Thoracic aorta (tissue), 2 donors: ENCODE measurements around the gene SLC25A12. TPM values are rescaled to one million over a fixed set of nuclear protein-coding genes. Genes with fewer than 3 reads are reported as not detected.

Experiments used
- ATAC-seq: fragments of 150-250 bp; one replicate; pipeline ENCODE4 v1.8.0; 2017; ENCODE audit warnings: low read depth; ENCODE audit not compliant: insufficient number of reproducible peaks, low FRiP score
- DNase-seq: peaks from one replicate; pipeline ENCODE4 v3.0.0-alpha.2; 2020; ENCODE audit warnings: low spot score
- H3K27ac ChIP-seq, 2 donors: fragments of 200-600 bp; sonication (generic); 1 replicate in 1 of 2; 2 replicates in 1 of 2; pipeline ENCODE4 v1.5.1; 2016; ENCODE audit warnings: mild to moderate bottlenecking in 2 of 2, moderate library complexity in 2 of 2
- H3K27me3 ChIP-seq: fragments of 200-600 bp; sonication (generic); replicated peaks from 2 replicates; pipeline ENCODE4 v1.6.0; 2016; ENCODE audit warnings: mild to moderate bottlenecking; ENCODE audit not compliant: insufficient read depth
- H3K36me3 ChIP-seq: fragments of 200-600 bp; sonication (generic); one replicate; pipeline ENCODE4 v1.5.1; 2016
- H3K4me1 ChIP-seq, 2 donors: fragments of 200-600 bp; sonication (generic); 1 replicate in 1 of 2; 2 replicates in 1 of 2; pipeline versions ENCODE4 v1.5.1 to v1.6.0; 2016; ENCODE audit warnings: low read depth in 2 of 2, mild to moderate bottlenecking in 1 of 2; ENCODE audit not compliant: control insufficient read depth in 1 of 2
- H3K4me3 ChIP-seq: fragments of 200-600 bp; sonication (generic); 2 replicates; pipeline ENCODE4 v1.5.1; 2016; ENCODE audit warnings: mild to moderate bottlenecking
- H3K9me3 ChIP-seq: fragments of 200-600 bp; sonication (generic); 2 replicates; pipeline ENCODE4 v1.5.1; 2016
- total RNA-seq, 2 donors: library from RNA; depleted of rRNA; stranded (reverse); fragments of >200 nt; gene quantifications; one replicate each; pipeline versions ENCODE4 v1.1.0 to v1.2.3, GENCODE V29; 2016
- TF ChIP-seq, protein P1 (sequence below): fragments of 200-600 bp; sonication (generic); IDR thresholded peaks from one replicate; pipeline ENCODE4 v1.5.1; 2019; ENCODE audit warnings: antibody characterized with exemption

Gene SLC25A12
- total RNA-seq, 2 donors from 2014 or later: 27.2 to 39.3 TPM

DNA sequence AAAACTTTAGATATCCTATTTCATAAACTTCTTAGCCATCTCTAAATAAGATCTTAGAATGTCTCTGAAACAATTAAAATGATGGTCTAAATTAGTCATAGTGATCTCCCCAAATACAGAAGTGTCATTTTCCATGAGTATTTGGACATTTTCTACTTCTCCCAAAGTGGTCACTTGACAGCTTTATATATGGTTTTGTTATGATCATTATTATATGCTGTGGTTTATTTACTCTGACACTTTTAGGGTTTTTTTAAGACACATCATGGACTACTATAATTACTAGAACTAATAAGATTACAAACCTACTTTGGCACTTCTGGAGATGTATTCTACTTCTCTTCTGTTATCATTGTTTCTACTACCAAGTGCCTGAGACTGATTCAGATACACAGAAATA, 47.1 kb downstream of the SLC25A12 start:
- Histone ChIP-seq H3K4me1 (no peaks in the 10 kb centered on the region), H3K9me3 (no peaks in the 10 kb centered on the region), H3K27me3 (no peaks in the 10 kb centered on the region), H3K4me3 (no peak overlapping the region), H3K27ac (no peak overlapping the region), H3K36me3 (no peaks in the 10 kb centered on the region)
- ATAC-seq (no peak), DNase-seq (no peak)
- TF ChIP-seq, protein P1, sequence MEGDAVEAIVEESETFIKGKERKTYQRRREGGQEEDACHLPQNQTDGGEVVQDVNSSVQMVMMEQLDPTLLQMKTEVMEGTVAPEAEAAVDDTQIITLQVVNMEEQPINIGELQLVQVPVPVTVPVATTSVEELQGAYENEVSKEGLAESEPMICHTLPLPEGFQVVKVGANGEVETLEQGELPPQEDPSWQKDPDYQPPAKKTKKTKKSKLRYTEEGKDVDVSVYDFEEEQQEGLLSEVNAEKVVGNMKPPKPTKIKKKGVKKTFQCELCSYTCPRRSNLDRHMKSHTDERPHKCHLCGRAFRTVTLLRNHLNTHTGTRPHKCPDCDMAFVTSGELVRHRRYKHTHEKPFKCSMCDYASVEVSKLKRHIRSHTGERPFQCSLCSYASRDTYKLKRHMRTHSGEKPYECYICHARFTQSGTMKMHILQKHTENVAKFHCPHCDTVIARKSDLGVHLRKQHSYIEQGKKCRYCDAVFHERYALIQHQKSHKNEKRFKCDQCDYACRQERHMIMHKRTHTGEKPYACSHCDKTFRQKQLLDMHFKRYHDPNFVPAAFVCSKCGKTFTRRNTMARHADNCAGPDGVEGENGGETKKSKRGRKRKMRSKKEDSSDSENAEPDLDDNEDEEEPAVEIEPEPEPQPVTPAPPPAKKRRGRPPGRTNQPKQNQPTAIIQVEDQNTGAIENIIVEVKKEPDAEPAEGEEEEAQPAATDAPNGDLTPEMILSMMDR: no peak

DNA sequence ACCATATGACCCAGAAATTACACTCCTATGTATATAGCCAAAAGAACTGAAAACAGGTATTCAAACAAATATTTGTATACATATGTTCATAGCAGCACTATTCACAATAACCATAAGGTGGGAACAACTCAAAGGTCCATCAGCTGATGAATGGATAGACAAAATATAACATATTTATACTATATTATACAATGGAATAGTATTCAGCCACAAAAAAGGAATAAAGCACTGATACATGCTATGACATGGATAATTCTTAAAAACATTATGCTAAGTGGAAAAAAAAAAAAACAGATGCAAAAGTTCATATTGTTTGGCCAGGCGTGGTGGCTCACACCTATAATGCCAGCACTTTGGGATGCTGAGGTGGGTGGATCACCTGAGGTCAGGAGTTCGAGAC, 52.0 kb downstream of the SLC25A12 start:
- H3K9me3 ChIP-seq: no peaks in the 10 kb centered on the region
- DNase-seq (no peak), ATAC-seq (no peak)
- TF ChIP-seq, protein P1: no peak
- no peak overlapping the region for H3K27ac ChIP-seq
- no peaks in the 10 kb centered on the region for H3K4me1 ChIP-seq
- no peaks in the 10 kb centered on the region for H3K27me3 ChIP-seq
- no peak overlapping the region for H3K4me3 ChIP-seq
- H3K36me3 ChIP-seq: no peaks in the 10 kb centered on the region

DNA sequence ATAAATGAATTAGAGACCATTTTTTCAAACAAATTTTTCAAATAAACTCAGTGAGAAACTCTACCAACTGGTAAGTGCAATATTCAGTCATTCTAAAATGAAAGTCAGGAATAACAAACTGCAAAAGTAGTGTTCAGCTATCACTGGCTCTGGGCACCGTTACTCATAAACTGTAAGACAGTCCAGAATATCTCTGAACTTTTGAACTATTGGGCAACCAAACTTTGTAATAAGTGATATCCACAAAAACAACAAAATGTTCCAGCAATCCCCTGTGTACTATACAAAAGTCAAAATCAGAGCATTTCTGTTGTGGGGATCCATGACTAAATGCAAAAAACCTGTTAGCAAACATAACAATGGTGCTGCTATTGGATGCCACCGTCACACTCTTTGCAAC, 56.3 kb downstream of the SLC25A12 start:
- Histone ChIP-seq H3K27me3 (no peaks in the 10 kb centered on the region), H3K9me3 (no peaks in the 10 kb centered on the region), H3K4me1 (no peaks in the 10 kb centered on the region), H3K4me3 (no peak overlapping the region), H3K36me3 (peaks cover 24% of the 10 kb centered on the region), H3K27ac (no peak overlapping the region)
- DNase-seq: no peak
- TF ChIP-seq, protein P1: no peak
- no peak for ATAC-seq

DNA sequence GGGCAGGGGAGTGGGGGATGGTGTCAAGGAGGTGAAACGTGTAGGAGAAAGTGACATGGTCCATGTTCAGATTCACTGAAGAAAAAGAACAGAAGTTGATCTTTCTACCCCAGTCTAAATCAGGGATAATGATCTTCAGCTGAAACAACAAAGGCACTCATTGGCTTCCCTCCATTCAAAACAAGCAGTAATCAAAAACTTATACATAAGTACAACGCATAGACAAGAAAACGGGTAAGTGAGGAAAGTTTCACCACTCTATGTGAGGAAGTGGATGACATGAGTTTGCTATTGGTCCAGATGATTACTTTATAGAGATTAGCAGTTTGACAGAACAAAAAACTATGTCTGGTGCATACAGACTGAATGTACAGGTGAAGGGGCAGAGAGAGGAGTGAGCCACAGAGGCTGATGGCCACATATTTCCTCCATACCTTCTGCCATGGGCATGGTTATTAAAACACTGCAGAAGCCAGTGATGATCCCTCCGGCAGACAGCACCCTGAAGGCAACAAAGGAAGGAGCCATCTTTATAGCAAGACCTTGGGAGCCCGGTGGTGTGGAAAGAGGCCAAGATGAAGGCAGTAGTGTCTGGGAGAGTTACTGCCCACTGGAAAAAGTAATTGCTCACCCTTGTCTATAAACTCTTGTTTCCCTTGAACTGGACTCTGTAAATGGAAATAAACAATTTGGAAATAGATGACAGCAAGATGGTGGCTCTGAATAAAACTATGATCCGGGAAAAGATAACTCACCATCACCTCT, 57.7 kb downstream of the SLC25A12 start:
- ATAC-seq (no peak), DNase-seq (no peak)
- Histone ChIP-seq H3K4me3 (no peak overlapping the region), H3K4me1 (no peaks in the 10 kb centered on the region), H3K27me3 (no peaks in the 10 kb centered on the region), H3K9me3 (no peaks in the 10 kb centered on the region), H3K27ac (no peak overlapping the region), H3K36me3 (peaks cover 31% of the 10 kb centered on the region)
- TF ChIP-seq, protein P1: no peak

DNA sequence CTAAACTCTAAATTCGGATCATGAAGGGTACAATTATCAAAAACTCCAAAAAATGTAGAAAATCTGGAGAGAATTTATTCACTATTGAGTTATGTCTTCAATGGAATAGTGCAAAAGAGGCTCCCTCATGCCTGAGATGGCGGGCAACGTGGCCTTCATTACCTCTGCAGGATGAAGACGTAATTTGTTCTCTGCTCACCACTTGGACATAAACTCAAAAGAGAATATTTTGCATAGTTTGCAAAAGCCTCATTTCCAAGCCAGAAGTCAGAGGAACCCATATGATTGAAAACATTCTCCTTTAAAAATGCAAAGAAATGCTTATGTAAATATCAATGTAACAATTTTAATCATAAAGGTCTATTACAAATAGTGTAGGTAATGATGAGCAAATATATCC, 58.7 kb downstream of the SLC25A12 start:
- Histone ChIP-seq H3K36me3 (peaks cover 38% of the 10 kb centered on the region), H3K4me1 (no peaks in the 10 kb centered on the region), H3K4me3 (no peak overlapping the region), H3K27ac (no peak overlapping the region), H3K9me3 (no peaks in the 10 kb centered on the region), H3K27me3 (no peaks in the 10 kb centered on the region)
- DNase-seq (no peak), ATAC-seq (no peak)
- TF ChIP-seq, protein P1: no peak
